ENCODE measurements around the gene FUT3.

The FUT3 gene

DNA sequence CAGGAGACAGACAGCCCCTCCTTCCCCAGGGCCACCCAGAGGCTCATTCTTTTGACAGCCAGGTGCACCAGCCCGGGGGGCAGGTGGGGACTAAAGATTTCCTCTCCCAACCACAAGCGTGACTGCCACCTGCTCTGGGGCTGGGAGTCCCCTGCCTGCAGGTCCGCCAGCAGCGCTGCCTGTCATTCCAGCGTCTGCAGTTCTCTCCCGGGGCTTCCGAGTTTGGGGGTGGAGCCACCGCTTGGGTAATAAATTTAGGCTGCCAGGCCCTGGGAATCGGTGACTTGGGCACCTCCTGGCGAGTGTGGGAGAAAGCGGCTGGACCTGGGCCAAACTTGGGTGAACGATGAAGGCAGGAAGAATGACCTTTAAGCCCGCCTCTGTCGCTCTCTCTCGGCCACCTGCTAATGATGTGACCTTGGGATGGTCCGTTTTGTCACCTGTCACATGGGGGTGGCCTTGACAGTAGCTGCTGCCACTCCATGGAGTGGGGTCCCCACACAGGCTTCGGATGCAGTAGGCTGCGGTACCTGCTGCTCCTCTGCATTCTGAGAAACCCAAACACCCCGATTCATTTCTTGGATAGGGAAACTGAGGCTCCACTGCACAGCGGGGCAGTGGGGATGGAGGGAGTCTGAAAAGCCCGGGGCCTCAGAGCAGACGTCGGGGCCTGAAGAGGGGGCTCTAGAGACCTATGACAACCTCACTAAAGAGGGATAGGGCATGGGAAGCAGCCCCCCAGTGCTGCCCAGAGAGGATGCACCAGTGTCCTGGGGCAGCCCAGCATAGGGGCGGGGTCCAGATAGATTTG, 24.5 kb downstream of the FUT3 start:
- DNase-seq, result no peak

DNA sequence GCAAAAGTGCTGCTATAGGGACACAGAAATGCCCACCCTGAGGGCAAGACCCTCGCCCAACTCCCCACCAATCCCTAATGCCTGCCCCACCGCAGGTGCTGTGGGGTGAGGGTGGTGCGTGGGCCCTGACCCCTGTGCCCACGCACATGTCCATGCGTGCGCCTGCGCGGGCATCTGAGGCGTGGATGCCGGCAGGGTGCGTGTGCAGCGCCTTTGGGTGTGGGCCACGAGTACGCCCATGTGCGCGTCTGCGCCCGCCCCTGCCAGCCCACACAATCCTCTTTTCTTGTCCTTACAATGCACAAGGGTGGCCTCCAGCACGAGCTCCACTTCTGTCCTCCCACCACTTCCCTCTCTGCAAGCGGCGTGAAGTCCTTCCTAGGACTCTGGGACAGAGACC, 26.1 kb downstream of the FUT3 start:
- peak in 10 of 56 donors; percentile 2 to 44 (median 18) for DNase-seq

DNA sequence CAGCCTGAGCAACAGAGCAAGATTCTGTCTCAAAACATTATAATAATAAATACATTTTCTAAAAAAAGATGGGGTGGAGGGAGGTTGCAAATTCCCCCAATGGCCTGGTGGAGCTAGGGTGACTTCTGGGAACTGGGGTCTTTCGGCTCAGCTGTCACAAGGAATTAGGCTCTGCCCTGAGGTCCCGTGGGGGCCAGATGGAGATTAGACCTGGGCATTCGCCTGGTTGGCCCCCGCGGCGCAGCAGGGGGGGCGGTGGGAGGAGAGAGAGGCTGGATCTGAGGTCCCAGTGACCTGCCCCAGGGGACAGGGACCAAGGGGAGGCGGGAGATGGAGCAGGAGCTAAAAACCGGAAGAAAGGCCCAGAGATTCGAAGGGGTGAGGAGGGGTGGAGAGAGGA, 26.5 kb downstream of the FUT3 start:
- DNase-seq, result no peak

DNA sequence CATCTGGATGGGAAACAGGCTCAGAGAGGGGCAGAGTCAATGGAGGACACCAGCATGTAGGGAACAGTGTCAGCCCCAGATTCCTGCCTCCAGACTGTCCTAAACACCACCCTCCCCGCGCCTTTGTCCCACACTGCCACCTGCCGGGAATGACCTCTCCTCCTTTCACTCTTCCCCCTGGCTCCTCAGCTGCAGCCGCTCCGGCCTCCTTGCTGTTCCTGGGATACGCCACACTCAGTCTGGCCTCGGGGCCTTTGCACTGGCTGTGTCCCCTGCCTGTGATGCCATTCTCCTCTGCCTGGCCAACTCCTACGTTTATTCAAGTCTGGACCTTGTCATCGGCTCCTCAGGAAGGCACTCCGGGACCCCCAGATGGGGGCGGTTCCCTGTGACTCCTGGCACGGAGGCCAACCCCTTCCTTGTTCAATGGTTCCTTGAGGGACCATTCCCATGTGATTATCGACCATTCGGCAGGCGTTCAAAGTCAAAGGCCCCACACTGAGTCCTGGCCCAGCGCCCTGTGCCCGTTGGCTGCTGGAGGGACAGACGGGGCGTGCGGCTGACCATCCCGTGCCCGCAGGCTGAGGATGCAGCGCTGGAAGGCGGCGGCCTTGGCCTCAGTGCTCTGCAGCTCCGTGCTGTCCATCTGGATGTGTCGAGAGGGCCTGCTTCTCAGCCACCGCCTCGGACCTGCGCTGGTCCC, 27.5 kb downstream of the FUT3 start:
- DNase-seq, result no peak

DNA sequence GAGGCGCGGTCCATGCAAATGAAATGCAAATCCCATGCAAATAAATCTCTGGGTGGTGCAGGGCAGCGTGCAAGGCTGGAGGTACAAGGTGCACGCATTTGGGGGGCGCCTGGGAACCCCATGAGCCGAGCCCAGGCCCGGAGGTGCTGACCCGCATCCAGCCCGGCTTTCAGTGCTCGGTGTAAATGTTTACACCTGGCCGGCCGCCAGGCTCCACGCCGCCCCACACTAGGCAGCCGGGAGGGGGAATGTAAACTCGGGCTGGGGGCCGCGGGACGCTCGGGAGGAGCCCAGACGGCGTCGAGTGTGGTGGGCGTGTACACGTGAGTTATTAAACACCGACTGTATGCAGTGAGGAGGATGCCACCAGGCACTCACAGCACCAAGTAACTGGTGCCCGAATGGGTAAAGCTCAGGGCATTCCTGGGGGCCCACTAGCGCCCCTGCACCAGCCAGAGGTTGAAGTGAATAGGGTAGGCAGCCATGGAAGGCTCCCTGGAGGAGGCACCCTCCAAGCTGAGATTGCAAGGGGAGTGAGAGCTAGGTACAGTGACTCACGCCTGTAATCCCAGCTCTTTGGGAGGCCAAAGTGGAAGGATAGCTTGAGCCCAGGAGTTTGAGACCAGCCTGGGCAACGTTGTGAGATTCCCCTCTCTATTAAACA, 28.9 kb downstream of the FUT3 start:
- DNase-seq, result no peak

DNA sequence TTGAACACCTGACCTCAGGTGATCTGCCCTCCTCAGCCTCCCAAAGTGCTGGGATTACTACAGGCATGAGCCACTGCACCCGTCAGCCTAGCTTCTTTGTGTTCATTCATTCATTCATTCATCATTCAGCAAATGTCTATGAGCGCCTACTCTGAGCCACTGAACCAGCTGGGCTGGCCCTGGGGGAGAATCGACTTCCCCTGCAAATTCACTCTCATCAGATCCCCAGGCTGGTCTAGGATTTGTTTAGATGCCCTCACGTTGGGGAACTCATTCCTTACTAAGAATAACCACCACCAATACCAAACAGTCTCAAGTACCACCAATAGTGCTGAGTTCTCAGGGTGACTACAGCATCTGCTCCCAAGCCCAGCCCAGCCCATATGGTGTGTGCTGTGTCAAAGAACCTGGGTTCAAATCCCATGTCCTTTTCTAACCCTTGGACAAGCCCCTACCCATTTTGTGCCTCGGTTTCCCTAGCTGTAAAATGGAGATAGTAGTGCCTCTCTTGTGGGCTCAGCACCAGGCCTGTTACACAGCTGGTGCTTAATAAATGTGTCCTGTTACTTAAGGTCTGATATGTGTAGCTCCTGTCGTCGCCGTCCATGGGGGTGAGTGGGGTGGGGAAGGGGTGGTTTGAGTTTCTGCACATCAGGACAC, 29.6 kb downstream of the FUT3 start:
- DNase-seq, result no peak

DNA sequence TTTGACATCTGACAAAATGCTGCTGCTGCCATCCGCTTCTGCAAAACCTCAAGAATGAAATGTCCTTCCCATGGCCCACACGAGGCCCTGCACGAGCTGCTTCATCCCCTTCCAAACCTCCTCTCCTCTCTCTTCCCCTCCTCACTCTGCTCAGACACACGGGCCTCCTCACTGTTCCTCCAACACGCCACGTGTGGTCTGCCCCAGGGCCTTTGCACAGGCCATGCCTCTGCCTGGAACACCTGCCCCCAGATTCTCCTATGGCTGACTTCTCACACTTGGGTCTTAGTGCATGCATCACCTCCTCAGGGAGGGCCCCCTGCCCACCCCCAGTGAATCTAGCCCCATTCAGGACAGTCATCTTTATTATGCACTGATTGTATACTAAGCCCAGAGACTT, 30.5 kb downstream of the FUT3 start:
- no peak for DNase-seq

DNA sequence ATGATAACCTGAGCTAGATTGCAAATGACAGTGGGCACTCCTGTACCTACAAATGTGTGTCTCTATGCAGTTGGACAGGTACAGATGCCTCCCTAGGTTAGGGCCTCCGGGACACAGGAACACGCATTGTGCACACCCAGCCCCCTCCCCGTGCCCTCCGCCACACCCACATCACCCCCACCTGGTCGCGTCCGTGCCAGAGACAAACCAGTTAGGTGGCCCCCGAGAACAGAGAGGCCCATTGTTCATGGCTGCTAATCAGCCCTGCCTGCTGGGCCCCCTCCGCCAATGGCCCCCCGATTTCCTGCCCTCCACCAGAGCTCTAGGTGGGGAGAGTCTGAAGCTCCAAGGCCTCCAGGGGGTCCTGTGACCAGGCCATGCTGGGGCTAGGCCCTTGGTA, 32.7 kb downstream of the FUT3 start:
- no peak for DNase-seq

DNA sequence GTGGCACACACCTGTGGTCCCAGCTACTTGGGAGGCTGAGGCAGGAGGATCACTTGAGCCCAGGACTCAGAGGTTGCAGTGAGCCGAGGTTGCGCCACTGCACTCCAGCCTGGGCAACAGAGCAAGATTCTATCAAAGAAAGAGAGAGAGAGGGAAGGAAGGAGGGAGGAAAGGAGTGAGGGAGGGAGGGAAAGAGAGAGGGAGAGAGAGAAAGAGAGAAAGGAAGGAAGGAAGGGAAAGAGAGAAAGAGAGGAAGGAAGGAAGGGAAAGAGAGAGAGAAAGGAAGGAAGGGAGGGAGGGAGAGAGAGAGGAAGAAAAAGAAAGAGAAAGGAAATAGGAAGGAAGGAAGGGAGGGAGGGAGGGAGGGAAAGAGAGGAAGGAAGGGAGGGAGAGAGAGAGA, 34.0 kb downstream of the FUT3 start:
- DNase-seq, result no peak

DNA sequence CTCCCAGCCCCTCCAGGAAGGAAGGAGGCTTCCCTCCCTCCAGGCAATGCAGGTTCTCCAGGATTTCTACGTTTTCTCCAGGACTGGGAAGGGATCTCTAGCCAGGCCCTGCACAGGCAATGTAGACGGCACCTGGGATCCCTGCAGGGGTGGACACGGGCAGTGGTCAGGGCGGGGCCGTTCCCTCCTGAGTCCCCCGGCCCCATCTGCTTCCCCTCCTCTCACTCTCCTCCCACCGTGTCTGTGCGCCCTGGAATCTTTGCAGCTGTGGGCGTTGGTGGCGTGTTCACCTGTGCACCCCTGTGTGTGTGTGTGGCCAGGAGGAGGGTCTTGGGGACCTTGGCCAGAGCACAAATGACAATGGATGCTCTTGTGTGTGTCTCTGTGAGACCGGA, 36.4 kb downstream of the FUT3 start:
- DNase-seq, result no peak

DNA sequence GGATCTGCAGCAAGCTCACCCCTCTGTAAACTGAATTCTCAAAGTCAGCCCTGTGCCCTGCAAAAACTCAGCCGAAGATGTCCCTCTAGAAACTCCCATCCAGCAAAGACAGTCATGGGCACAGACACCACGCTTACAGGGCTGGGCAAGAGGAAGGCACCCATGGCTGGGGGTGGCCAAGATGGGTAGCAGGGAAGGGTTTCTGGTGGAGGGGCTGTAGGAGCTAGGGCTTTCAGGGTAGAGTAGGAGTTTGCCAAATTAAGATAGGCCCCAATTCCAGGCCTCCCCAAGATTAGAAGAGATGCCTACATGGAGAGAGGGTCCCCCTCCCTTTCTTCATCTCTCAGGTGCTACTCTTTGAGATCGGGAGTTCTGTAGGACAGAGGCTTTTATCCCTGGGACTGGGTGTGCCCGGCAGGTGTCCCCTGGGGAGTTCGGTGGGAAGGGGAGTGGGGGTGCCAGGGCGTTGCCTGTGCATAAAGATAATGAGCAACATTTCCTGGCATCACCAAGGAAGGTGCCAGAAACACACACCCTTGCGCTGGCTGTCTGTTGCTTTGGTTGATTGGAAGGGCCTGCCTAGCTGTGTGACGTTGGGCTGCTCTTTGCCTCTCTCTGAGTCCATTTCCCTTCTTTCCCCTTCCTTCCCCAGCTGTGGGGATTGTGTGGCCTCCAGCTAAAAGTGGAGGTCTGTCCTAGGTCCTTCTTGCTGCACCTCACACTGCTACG, 37.0 kb downstream of the FUT3 start:
- DNase-seq, result no peak

DNA sequence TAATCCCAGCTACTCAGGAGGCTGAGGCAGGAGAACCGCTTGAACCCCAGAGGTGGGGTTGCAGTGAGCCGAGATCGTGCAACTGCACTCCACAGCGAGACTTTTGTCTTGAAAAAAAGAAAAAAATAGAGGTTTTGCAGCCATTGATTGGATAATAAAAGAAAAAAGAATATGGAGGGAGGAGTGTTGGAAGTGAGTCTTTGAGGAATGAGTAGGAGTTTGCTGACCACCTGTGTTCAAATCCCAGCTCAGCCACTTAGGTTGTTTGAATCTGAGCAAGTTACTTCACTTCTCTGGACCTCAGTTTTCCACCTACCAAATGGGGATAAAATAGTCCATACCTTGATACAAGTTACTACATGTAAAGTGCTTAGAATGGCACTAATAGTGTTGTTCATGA, 40.1 kb downstream of the FUT3 start:
- no peak for DNase-seq

DNA sequence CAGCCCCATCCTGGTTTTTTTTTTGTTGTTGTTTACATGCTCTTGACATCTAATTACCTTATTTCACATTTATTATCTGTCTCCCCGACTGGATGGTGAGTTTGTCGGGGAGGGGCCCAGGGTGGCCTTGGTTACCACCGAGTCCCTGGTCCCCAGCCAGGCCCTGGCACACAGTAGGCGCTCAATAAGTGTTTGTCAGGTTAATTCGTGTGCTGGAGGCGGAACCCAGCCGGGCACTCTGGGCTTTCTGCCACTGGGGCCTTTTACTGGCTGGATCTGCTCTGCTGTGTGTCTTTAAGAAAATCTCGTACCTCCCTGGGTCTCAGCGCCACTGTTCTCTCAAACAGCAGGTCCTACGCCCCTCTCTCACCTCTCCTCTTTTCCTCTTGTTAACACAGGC, 41.8 kb downstream of the FUT3 start:
- no peak for DNase-seq

DNA sequence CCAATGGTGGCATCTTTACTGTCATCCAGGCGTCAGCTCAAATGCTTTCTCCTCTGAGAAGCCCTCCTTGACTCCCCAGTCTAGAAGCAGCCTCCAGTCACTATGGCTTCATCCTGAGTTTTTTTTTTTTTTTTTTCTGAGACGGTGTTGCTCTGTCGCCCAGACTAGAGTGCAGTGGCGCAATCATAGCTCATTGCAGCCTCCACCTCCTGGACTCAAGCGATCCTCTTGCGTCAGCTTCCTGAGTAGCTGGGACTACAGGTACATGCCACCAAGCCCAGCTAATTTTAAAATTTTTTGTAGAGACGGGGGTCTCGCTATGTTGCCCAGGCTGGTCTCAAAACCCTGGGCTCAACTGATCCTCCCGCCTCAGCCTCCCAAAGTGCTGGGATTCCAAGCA, 42.2 kb downstream of the FUT3 start:
- no peak for DNase-seq

DNA sequence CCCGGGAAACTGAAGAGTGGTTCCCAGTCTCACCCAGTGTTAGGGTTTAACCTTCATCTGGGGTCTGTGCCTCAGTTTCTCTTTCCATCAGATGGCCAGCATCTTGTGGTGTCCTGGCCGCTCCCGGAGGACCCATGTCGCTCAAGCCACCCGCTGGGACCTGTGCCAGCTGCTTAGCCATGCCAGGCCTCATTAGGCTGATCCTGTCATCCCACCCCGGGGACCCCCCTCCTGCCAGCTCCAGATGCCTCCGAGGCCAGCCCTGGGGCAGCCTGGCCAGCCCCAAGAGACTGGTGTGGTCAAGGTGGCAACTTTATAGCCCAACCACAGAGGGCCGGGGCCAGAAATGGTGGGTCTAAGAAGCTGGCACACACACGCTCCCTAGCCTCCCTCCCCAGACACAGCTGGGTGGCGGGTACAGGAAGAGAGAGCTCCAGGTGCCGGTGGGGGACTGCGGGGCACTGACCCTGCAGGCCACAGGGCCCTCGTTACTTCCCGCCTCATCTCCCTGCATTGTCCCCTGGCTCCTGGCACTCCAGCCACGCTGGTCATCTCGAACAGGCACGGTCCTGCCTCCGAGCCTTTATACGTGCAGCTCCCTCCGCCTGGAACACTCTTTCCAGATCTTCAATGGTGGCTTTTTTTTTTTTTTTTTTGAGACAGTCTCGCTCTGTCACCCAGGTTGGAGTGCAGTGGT, 43.0 kb downstream of the FUT3 start:
- DNase-seq, result no peak

DNA sequence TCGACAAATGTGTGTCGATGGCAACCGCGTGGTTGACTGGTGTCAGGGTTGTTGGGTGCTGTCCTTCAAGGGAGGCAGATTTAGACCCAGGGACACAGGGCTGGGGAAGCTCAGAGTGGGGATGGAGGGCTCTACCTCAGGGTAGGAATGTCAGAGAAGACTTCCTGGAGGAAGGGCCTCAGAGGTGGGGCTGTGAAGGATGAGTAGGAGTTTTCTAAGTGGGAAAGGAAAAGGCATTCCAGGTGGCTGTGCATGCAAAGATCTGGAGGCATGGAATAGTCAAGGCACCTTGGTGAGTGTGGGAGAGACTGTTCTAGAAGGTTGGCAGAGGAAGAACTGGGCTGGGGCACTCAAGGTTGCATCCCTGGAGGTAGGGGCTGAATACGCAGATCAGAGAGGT, 44.3 kb downstream of the FUT3 start:
- no peak for DNase-seq

DNA sequence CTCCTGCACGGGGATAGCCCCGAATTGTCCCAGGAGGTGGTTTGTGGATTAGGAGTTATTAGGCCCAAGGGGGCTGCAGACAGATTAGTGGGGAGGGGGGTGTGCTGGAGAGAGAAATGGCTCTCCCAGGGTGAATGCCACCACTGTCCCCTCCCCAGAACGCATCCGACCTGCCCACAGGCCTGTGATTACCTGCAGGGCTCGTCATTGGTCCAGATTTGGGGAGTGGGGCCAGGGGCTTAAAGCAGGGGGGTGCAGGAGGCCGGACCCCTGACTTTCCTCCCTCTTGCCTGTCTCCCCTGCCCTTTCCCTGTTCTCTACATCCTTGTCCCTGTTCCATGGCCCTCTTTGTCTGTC, 45.1 kb downstream of the FUT3 start:
- no peak for DNase-seq

DNA sequence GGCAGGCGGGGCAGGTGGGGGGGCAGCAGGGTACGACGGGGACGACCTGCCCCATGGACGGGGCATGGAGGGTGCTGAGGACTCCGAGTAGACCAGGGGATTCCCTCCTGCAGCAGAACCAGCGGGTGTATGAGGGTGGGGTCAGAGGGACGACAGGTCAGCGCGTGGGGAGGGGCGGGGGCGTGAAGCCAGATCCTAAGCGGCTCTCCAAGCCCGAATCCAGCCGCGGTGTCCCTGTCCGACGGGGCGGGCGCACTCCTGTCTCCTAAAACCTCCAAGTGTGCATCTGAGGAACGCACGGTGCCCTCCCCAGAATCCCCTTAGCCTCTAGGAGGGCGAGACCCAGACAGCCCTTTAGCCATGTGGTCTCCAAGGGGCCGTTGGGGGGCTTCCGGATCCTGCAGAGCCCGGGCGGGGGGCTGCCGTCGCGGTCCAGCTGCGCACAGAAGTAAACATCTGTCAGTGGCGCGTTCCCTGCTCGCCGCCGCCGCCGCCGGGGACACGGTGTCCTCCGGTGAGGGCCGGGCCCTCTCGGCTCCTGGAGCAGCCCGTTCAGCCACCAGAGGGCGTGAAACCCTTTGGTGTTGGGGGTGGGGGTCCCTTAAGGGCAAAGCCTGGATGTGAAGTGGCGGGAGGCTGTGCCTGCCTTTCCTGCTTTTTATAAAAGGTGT, 45.7 kb downstream of the FUT3 start:
- DNase-seq, result peak in 2 of 56 donors; percentile 9 to 53

DNA sequence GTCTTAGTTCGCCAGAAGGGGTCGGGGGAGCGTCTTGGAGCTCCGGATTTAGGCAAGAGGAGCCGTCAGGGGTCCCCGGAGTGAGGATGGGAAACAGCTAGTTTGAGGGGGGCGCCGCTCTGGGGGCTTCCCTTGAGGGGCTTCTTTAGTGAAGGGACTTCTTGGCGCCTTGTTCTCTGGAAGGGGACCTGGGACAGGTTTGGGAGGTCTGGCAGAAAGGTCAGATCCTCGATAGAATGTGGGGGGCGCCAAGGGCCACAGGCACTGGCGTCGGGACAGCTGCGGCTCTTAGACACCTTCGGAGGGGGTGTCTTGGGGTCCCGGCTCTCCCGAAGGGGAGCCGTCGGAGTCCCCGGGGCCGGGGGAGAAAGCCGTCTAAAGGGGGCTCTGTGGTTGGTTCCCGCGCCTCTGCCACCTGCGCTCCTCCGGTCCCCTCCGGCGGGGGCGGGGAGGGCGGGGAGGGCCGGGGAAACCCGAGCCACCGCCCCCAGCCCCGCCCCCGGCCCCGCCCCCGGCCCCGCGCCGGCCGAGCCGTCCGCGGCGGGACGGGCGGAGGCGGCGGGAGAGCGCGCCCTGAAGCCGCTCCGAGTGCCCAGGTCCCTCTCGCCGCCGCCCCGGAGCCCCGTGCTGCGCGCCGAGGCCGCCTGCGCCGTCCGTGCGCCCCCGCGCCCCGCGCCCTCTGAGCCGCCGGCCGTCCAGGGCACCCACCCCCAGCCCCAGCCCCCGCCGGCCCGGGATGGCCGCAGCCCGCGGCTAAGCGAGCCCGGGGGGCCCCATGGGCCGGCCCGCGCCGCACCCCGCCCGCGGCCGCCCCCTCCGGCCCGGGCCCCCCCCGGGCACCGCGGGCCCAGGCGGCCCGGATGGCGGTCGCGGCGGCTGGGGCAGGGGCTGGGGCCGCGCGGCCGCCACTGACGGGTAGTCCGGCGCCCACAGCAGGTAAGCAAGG, 46.5 kb downstream of the FUT3 start, which contains the start of gene NRTN:
Gene NRTN (plus strand): TSS at position 552 of the 946 bp plus-strand sequence. CDS start 19,099 bp downstream, outside the sequence.
- DNase-seq, result no peak
